Osteoblast (primary cell): ENCODE data around the gene KIRREL3. TPM values are rescaled to one million over a fixed set of nuclear protein-coding genes. Genes with fewer than 3 reads are reported as not detected.

ENCODE experiments used
- DNase-seq: peaks from one replicate; pipeline ENCODE4 v3.0.0; 2011; ENCODE audit warnings: low spot score, mixed read lengths; ENCODE audit not compliant: insufficient read length; ENCODE audit errors: missing footprints
- H2AFZ ChIP-seq: 2 replicates; pipeline ENCODE4 v1.6.0; 2011; ENCODE audit warnings: mild to moderate bottlenecking, low read length
- H3K27ac ChIP-seq: 2 replicates; pipeline ENCODE4 v1.5.1; 2011; ENCODE audit warnings: mild to moderate bottlenecking, low read depth, low read length, moderate library complexity
- H3K27me3 ChIP-seq: 2 replicates; pipeline ENCODE4 v1.6.0; 2012; ENCODE audit warnings: mild to moderate bottlenecking, control low read depth, inconsistent platforms, low read length, moderate library complexity; ENCODE audit not compliant: insufficient read depth
- H3K36me3 ChIP-seq: 2 replicates; pipeline ENCODE4 v1.5.1; 2011; ENCODE audit warnings: mild to moderate bottlenecking, low read length, control low read depth, moderate library complexity; ENCODE audit not compliant: insufficient read depth
- H3K4me1 ChIP-seq: 2 replicates; pipeline ENCODE4 v1.5.1; 2011; ENCODE audit warnings: mild to moderate bottlenecking, low read length, control low read depth, moderate library complexity; ENCODE audit not compliant: insufficient read depth
- H3K4me2 ChIP-seq: 2 replicates; pipeline ENCODE4 v1.6.0; 2011; ENCODE audit warnings: mild to moderate bottlenecking, low read length; ENCODE audit not compliant: insufficient read depth
- H3K4me3 ChIP-seq: fragments of 200-600 bp; sonication (generic); 3 replicates; pipeline ENCODE4 v1.5.1; 2012; ENCODE audit warnings: mild to moderate bottlenecking, low read length, inconsistent platforms; ENCODE audit not compliant: insufficient read depth
- H3K79me2 ChIP-seq: 2 replicates; pipeline ENCODE4 v1.6.0; 2012; ENCODE audit warnings: mild to moderate bottlenecking, low read length, control low read depth, inconsistent platforms; ENCODE audit not compliant: insufficient read depth
- H3K9me3 ChIP-seq: 2 replicates; pipeline ENCODE4 v1.5.1; 2011; ENCODE audit warnings: low read depth, low read length, control low read depth
- H4K20me1 ChIP-seq: 2 replicates; pipeline ENCODE4 v1.6.0; 2012; ENCODE audit warnings: mild to moderate bottlenecking, low read length, control low read depth; ENCODE audit not compliant: insufficient read depth
- CTCF ChIP-seq: IDR thresholded peaks from 2 replicates; pipeline ENCODE4 v1.5.1; 2011; ENCODE audit warnings: mild to moderate bottlenecking, low read depth, low read length, moderate library complexity; ENCODE audit errors: extremely low read depth
- total RNA-seq: library from RNA; depleted of rRNA; stranded (reverse); fragments of >200 nt; gene quantifications from 2 replicates; pipeline ENCODE4 v1.2.3, GENCODE V29; 2012

The KIRREL3 gene
- total RNA-seq, 1 donor, result 3.6 TPM

GRCh38 chr11:126727381-126727780 is 273.2 kb downstream of the KIRREL3 start:
- Histone ChIP-seq H3K4me2 (no peak overlapping the region), H3K36me3 (no peaks in the 10 kb centered on the region), H2AFZ (no peak overlapping the region), H3K27me3 (no peaks in the 10 kb centered on the region), H3K4me1 (peaks cover 4% of the 10 kb centered on the region), H3K4me3 (no peak overlapping the region), H3K9me3 (no peaks in the 10 kb centered on the region), H3K79me2 (no peaks in the 10 kb centered on the region), H4K20me1 (peaks cover 16% of the 10 kb centered on the region), H3K27ac (no peak overlapping the region)
- TF ChIP-seq CTCF, result no peak
- no peak for DNase-seq

- Histone ChIP-seq H3K4me2 (no peak overlapping the region), H3K9me3 (no peaks in the 10 kb centered on the region), H2AFZ (no peak overlapping the region), H3K36me3 (no peaks in the 10 kb centered on the region), H3K27ac (no peak overlapping the region), H3K27me3 (no peaks in the 10 kb centered on the region), H3K79me2 (no peaks in the 10 kb centered on the region), H3K4me3 (no peak overlapping the region), H3K4me1 (peaks cover 4% of the 10 kb centered on the region), H4K20me1 (peaks cover 16% of the 10 kb centered on the region)
- DNase-seq, result no peak
- TF ChIP-seq CTCF, result no peak
These were observed 275.0 kb downstream of the KIRREL3 start for GRCh38 chr11:126725521-126725920.

- Histone ChIP-seq H3K27ac (no peak overlapping the region), H3K36me3 (no peaks in the 10 kb centered on the region), H3K9me3 (no peaks in the 10 kb centered on the region), H3K27me3 (no peaks in the 10 kb centered on the region), H4K20me1 (peaks cover 16% of the 10 kb centered on the region), H3K4me2 (no peak overlapping the region), H3K4me3 (no peak overlapping the region), H3K79me2 (no peaks in the 10 kb centered on the region), H3K4me1 (peaks cover 4% of the 10 kb centered on the region), H2AFZ (no peak overlapping the region)
- DNase-seq, result no peak
- no peak for TF ChIP-seq CTCF
These were observed 275.5 kb downstream of the KIRREL3 start for GRCh38 chr11:126725043-126725442.

- no peaks in the 10 kb centered on the region for H3K27me3 ChIP-seq
- no peaks in the 10 kb centered on the region for H3K79me2 ChIP-seq
- H3K36me3 ChIP-seq, result no peaks in the 10 kb centered on the region
- no peak for TF ChIP-seq CTCF
- peaks cover 16% of the 10 kb centered on the region for H4K20me1 ChIP-seq
- no peaks in the 10 kb centered on the region for H3K9me3 ChIP-seq
- H3K4me3 ChIP-seq, result no peak overlapping the region
- no peak overlapping the region for H3K27ac ChIP-seq
- no peak overlapping the region for H3K4me2 ChIP-seq
- no peak overlapping the region for H2AFZ ChIP-seq
- peaks cover 7% of the 10 kb centered on the region for H3K4me1 ChIP-seq
- no peak for DNase-seq
These were observed 276.9 kb downstream of the KIRREL3 start for GRCh38 chr11:126723665-126724045.
